ENCODE results near the gene CDC20.

The CDC20 gene

DNA sequence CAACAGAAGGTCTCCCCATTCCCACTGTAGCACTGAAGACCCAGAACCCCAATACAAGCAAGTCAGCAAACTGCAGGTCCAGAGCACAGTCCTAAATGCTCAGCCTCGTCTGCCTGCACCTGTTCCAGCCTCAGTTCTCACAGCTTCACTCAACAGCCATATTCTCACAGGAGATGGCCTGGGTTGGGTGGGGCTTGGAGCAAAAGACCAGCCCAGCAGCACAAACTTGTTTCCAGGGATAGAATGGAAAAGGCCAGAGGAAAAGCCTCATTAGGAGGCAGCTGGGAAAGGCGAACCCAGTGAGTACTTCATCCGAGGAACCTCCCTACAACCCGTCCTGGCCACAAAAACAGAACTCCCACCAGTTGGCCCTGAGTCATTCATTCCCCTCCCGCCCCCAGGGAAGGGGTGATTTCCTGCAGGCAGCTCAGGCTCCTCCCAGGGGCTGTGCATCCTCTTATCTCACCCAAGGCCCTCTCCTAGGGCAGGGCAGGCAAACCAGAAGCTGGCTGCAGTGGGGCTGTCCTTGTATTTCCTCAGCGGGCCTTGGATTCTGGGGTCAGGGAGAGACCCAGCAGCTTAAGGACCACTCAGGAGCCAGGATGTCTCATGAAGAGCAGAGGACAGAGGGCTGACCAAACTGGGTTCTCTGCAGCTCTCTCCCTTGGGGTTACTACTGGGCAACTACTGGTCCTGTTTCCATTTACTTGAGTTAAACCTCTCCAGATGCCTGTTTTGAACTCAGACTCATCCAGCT, 28.6 kb upstream of the CDC20 start:
- DNase-seq (ENCODE audit: low read depth) = peak; percentile 82

DNA sequence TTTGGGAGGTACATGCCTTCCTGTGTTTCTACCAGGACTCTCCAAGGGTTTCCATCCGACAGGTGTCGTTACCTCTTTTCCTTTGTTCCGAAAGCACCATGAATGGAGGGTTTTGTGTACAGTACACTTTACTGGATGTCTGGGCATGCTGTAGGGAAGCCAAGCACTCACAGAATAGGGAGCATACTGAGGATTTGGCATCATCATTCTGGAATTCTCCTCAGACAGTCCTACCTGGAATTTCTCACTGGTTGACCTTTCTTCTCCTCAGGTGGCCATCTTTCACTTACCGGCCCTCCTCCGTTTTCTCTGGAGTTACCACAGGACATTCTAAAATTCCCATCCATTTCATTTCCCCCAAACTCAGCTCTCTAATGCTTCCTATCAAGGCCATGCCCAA, 27.1 kb upstream of the CDC20 start:
- DNase-seq (ENCODE audit: low read depth) = no peak

DNA sequence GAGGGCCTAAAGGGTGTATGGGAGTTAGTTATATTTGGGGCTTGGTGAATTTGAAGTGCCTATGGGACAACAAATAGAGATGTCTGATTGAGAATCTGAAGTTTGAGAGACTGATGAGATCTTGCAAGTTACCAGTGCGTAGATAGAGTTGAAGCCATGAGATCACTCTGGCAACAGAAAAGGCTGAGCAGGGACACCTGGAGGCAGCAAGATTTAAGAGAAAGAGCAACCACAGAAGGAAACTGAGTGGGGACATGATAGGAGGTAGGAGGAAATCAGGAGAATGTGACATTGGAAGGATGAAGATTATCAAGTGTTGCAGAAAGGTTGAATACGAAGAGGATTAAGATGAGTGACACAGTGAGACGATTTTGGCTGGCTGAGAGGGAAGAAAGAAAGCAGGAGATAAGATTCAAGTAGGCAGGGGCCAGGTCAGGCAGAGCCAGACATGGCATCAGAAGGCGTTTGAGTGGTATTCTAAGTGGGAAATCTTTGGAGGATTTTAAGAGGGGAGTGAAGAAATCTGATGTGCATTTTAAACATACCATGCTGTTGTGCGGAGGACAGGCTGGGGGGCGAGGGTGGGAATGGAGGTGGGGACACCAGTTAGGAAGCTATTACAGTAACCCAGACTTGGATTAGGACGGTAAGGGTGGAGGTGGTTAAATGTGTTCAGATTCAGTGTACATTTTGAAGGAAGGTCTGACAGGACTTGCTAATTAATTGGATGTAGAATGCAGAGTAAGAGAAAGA, 24.2 kb upstream of the CDC20 start:
- peak; percentile 34 for DNase-seq (ENCODE audit: low read depth)

DNA sequence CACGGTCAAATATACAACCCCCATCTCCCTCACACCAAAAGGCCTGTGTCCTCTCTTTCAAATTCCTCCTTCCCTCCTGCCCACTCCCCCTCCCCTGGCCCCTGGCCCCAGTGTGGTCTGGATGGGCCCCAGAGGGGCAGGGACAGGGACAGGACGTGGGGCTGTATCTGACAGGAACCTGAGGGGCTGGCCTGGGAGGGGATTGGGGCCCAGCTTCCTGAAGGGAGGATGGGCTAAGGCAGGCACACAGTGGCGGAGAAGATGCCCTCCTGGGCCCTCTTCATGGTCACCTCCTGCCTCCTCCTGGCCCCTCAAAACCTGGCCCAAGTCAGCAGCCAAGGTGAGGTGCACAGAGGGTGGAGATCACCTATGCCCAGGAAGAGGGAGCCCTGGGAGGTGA, 21.2 kb upstream of the CDC20 start, which contains the start of gene MPL:
MPL (plus strand) TSS at position 231 of the 400 bp plus-strand sequence; CDS start at position 262, 31 bp downstream.
- DNase-seq (ENCODE audit: low read depth) = peak; percentile 89

DNA sequence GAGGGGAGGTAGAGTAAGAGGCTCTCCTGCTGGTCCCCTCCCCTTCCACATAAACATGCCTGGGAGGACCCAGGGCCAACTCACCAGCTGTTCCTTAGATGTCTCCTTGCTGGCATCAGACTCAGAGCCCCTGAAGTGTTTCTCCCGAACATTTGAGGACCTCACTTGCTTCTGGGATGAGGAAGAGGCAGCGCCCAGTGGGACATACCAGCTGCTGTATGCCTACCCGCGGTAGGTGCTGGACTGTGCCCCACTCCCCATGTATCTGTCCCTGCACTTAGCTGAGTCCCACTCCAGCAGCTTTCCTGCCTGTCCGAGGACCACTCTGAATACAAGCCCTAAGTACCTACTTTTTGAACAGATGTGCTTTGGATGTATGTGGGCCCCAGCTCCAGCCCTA, 20.8 kb upstream of the CDC20 start:
- DNase-seq (ENCODE audit: low read depth) = no peak

DNA sequence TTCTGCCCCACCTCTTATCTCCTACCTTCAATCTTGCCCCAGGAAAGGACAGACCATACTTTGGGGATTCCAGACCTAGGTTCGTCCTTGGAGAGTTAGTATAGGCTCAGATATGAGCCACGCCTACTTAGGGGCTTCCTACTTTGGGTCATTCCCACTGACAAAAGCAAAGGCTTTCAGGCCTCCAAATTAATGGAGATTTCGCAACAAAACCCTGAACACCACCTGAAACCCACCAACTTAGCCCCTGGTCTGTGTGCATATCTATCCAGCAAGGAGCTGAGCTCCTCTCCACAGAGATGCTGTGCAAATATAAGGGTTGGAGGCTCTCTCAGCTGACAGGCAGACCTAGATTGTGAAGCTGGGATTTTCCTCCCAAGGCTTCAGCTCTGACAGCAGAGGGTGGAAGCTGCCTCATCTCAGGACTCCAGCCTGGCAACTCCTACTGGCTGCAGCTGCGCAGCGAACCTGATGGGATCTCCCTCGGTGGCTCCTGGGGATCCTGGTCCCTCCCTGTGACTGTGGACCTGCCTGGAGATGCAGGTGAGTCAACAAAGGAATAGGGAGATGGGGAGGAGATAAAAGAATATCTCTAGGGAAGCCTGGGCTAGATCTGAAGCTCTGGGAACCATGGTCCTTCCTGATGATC, 19.1 kb upstream of the CDC20 start:
- no peak for DNase-seq (ENCODE audit: low read depth)

DNA sequence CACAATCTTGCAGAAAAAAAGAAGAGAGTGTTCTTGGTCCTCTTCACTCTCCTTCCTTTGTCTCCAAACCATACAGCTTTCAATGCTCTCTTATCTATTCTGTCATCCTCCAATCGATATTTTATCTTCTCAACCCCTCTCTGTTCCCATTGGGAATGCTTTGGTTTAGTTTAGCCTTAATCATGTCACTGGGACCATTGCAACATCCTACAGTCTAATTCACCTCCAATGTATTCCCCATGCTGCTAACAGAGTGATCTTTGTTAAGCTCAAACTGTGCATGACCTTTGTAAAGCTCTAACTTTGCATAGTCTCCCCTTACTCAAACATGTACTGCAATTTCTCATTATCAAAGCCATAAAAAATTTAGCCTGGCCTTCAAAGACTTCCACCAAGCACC, 18.2 kb upstream of the CDC20 start:
- no peak for DNase-seq (ENCODE audit: low read depth)

DNA sequence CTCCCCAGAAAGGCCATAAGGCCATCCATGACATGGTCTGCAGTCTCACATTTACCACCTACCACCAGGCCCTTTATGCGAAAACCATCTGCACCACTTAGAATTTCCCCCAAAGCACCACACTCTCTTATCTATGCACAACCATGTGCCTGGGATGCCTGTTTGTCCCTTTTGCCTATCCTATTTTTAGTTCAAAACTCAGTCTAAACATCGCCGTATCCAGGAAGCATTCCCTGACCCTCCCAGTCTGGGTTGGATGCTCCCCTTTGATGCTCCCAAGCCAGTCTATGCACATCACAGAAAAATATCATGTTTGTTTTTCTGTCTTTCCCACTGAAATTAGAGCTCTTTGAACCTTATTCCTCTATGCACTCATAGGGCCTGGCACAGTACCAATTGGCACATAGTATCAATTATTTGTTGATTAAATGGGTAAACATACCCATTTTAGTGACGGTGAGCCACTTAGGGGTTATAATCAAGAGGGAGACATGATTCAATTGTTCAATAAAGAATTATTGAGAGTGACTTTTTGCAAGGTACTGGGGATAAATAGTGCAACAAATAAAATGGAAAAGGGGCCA, 14.4 kb upstream of the CDC20 start:
- no peak for DNase-seq (ENCODE audit: low read depth)

DNA sequence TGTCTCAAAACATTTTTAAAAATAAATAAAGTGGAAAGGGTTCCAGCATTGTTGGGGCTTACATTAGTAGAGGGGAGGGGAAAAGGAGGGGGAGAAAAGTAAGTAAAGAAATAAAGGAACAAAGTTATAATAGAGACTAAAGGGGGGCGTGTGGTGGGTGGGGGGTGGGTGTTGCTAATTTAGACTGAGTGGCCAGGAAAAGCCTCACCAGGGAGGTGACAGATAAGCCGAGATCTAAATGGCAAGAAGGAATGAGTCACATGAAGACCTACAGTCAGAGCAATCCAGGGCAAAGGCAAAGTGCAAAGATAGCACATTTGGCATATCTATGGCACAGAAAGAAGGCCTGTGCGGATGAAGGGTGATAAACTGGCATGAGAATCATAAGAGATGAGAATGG, 13.7 kb upstream of the CDC20 start:
- no peak for DNase-seq (ENCODE audit: low read depth)

DNA sequence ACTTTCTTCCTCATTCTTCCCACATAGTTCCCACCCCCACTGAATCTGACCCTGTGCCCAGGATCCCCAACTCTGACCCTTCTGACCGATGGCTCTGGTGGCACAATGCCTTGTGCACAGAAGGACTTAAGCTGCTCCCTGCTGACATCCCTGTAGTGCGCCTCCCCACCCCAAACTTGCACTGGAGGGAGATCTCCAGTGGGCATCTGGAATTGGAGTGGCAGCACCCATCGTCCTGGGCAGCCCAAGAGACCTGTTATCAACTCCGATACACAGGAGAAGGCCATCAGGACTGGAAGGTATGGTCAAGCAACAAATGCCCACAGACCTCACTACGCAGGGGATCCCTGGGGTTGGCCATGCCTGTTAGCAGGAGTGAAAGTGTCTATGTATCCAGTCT, 12.1 kb upstream of the CDC20 start:
- DNase-seq (ENCODE audit: low read depth) = no peak

DNA sequence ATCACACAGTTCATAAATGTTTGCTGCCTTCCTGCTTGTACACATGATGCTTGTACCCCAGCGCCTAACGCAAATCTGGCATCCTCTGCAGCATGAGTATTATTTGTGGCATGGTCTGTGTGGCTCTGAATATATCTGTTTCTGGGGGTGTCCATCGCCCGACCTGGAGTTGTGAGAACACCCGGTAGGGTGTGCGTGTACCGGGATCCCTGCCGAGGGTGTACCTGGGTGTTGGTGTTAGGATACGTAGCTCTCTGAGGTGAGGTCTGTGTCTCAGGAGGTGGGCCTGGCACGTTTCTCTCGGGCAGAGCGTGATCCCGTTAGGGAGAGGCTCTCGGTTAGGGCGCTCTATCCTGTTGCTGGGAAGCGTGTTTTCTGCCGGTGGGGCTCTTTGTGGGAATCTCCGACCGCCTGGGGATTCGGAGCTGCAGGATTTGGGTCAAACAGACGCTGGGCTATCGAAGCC, 10.4 kb upstream of the CDC20 start:
- DNase-seq (ENCODE audit: low read depth) = no peak

DNA sequence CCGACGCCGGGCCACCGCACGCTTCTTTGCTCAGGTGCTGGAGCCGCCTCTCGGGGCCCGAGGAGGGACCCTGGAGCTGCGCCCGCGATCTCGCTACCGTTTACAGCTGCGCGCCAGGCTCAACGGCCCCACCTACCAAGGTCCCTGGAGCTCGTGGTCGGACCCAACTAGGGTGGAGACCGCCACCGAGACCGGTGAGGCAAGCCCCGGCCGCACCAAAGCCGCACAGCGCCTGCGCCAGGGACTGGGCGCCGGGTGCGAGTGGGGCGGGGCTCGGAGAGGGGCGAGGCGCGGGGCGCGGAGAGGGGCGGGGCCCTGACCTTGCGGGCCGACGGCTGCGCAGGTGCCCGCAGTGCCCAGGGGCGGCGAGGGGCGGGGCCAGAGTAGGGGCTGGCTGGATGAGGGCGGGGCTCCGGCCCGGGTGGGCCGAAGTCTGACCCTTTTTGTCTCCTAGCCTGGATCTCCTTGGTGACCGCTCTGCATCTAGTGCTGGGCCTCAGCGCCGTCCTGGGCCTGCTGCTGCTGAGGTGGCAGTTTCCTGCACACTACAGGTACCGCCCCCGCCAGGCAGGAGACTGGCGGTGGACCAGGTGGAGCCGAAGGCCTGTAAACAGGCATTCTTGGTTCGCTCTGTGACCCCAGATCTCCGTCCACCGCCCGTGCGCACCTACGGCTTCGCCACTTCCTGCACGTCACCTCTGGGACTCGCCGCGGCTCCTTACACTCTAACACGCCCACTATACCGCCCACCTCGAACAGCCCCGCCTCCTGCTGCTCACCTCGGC, 9.8 kb upstream of the CDC20 start:
- DNase-seq (ENCODE audit: low read depth) = no peak

DNA sequence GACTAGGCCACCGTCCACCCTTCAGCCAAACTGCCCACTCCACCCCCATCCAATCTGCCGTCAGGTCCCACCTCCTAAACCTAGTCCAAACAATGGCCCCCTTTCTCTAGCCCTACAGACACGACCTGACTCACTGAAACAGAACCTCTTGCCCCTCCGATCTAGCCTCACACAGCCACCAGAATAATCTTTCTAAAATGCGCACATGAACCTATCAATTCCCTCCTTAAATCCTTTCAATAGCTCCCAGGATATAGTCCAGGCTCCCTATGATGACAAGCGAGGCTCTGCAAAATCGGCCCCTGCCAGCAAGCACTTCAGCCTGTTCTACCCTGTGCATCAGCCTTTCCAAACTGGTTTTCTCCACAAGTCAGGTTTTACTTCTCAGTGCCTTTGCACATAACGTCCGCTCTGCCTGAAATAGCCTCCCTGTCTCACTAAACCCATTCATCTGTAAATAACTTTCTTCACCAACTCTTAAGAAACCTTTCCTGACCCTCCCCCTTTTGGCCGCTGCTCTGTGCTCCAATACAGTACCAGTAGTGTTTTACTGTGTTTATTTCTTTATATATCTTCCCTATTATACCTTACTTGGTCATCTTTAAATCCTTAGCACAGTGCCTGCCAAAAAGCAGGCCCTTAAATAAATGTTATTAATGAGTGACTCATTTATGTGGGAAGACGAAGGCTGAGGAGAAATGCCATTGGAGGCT, 9.0 kb upstream of the CDC20 start:
- no peak for DNase-seq (ENCODE audit: low read depth)

DNA sequence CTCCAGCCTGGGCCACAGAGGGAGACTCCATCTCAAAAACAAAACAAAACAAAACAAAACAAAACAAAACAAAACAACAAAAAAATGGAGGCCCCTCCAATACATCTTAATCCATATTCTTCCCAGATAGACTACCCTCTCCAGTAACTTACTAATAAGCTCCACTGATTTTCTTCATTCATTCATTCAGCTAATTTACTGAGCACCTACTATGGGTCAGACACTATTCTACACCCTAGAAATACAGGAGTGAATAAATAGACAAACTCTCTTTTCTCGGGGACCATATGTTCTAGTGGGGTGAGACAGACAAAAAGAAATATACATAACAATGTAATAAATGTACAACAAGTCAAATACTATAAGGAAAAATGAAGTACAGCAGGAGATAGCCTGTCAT, 7.8 kb upstream of the CDC20 start:
- DNase-seq (ENCODE audit: low read depth) = no peak

DNA sequence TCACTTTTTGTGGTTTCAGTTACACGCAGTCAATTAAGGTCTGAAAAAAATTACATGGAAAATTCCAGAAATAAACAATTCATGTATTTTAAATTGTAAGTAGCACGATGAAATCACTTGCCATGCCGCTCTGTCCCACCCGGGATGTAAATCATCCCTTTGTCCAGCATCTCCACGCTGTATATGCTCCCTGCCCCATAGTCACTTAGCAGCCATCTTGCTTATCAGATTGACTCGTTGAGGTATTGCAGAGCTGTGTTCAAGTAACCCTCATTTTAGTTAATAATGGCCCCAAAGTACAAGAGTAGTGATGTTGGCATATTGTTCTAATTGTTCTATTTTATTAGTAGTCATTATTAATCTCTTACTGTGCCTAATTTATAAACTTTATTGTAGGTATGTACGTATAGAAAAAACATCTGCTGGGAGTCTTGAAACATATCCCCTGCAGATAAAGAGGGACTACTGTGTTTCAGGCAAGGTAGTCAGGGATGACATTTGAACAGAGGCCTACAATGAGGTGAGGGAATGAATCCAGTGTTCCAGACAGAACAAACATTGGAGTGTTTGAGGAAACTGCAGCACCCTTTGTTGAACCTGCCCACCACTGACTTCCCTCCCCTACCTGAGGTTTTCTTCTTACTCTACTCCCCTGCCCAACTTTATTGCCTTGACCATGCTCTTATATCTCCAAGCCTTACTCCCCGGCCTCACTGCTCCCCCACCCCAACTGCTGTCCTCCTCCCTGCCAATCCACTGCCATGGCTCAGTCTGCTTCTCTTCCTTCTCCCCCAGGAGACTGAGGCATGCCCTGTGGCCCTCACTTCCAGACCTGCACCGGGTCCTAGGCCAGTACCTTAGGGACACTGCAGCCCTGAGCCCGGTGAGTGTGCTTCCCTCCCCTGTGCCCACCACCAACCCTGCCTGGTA, 7.1 kb upstream of the CDC20 start:
- DNase-seq (ENCODE audit: low read depth) = no peak

DNA sequence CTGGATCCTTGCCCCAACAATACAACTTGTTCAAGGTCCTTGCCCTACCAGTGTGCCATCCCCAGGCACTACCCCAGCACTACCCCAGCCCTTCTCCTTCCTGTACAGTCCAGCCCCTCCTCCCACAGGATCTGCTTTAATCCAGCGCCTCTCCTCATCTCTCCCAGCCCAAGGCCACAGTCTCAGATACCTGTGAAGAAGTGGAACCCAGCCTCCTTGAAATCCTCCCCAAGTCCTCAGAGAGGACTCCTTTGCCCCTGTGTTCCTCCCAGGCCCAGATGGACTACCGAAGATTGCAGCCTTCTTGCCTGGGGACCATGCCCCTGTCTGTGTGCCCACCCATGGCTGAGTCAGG, 6.5 kb upstream of the CDC20 start:
- no peak for DNase-seq (ENCODE audit: low read depth)

DNA sequence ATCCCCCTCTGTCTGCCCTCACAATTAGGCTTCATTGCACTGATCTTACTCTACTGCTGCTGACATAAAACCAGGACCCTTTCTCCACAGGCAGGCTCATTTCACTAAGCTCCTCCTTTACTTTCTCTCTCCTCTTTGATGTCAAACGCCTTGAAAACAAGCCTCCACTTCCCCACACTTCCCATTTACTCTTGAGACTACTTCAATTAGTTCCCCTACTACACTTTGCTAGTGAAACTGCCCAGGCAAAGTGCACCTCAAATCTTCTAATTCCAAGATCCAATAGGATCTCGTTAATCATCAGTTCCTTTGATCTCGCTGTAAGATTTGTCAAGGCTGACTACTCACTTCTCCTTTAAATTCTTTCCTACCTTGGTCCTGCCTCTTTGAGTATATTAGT, 5.9 kb upstream of the CDC20 start:
- no peak for DNase-seq (ENCODE audit: low read depth)

DNA sequence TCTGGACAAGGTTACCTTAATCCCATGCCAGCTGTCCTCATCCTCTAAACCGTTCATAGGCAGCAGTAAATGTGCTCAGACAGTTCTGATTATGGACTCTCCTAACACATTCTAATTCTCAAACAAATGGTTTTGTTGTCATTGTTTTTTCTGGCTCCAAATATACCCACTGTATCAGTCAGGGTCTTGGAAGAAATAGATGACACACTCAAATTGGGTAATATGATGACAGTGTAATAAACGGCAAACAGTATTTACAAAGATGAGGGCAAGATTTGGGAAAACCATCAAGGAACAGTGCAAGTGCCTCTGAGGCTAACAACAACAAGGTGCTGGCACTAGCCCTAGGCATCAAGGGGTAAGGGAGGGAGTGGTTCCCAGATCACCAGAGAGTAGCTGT, 4.3 kb upstream of the CDC20 start:
- DNase-seq (ENCODE audit: low read depth) = no peak

DNA sequence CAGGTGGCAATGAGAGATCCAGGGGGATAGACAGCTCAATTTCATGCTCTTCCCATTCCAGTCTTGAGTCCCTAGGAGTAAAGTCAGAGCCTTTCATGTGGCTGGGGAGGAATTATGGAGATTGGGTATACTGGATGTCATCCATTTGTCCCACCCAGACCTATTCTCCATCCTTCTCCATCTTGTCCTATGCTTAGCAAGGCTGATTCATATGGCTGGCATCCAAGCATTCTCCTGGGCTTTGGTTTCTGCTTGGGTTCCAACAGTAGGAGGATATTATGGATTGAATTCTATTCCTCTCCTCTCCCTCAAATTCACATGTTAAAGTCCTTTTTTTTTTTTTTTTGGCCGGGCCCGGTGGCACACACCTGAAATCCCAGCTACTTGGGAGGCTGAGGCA, 3.8 kb upstream of the CDC20 start:
- no peak for DNase-seq (ENCODE audit: low read depth)

DNA sequence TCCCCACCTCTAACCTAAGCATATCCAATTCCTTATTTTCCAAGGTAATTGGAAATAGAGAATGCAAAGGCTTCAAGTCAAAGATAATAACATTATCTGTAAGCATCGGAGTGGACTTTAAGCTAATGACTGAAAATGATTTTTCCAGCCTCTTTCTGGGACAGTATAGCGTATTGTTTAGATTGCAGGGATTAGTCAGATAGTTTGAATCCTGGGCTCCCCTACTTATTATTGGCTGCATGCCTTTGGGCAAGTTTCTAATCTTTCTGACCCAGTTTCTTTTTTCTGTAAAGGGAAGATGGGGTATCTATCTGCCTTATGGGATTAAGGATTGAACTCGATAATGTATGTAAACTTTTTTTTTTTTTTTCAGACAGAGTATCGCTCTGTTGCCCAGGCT, 1.5 kb upstream of the CDC20 start:
- no peak for DNase-seq (ENCODE audit: low read depth)

All from CMK (cell line).